GM23248 (cell line): ENCODE measurements around the gene LRRC58.

ENCODE experiments used
- EZH2 ChIP-seq: fragments of 200-600 bp; sonication (generic); IDR thresholded peaks from 2 replicates; pipeline ENCODE4 v1.6.1; 2018; ENCODE audit warnings: antibody characterized with exemption, mild to moderate bottlenecking; ENCODE audit not compliant: insufficient read depth, poor library complexity, severe bottlenecking
- EZH2phosphoT487 ChIP-seq: fragments of 200-600 bp; sonication (generic); IDR thresholded peaks from 2 replicates; pipeline ENCODE4 v1.6.1; 2018; ENCODE audit warnings: antibody characterized with exemption, moderate library complexity, mild to moderate bottlenecking, low read depth; ENCODE audit not compliant: insufficient read depth

DNA sequence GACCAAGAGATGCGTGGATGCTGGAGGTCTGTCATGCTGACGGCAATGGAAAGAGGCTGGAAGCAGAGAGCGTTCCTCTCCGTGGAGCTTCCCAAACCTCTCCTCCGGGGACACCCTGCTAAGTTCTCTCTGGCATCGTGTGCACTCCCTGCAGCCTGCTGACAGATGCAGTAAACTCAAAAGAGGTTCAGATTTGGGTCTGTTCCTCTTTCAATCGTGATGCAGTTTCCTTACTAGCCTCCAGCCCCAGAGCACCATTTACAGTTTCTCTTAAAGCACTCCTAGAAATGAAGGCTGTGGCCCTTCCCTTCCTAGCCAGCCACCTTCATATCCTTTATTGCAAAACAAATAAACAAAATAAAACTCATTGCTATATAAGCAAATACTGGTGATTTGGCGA is 47.3 kb upstream of the LRRC58 start:
- no peak for TF ChIP-seq EZH2
- no peak for TF ChIP-seq EZH2phosphoT487
